ENCODE measurements around the gene RBMS3. TPM values are rescaled to one million over a fixed set of nuclear protein-coding genes. Genes with fewer than 3 reads are reported as not detected.
A peak's percentile ranks its signal among the peaks of the same experiment; 100 is the strongest.

The RBMS3 gene
- total RNA-seq, 2 donors from 2014 or later = 27.3 to 51.4 TPM

DNA sequence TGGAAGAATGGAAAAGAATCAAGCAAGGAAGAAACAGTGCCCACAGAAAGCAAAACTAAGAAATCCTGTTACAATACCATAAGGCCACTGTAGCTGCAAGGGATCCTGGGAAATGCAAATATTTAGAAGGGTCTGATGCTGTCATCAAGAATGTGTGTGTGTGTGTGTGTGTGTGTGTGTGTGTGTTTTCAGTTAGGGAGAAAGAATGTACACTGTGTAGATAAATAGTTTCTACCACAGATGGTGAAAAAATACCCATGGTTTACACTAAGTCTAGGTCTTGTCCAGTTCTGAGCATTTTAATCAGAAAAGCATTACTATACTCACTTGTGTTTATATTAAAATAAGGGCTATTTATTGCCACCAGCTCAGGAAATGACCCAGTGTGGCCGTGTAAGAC lies 355.0 kb downstream of the RBMS3 start:
- peaks cover 0 to 18% of the 10 kb centered on the region in 2 donors for H3K4me1 ChIP-seq
- no peak overlapping the region for H3K27ac ChIP-seq
- no peaks in the 10 kb centered on the region for H3K9me3 ChIP-seq
- no peak for DNase-seq (ENCODE audit: low spot score)
- no peaks in the 10 kb centered on the region for H3K36me3 ChIP-seq
- H3K4me3 ChIP-seq = no peak overlapping the region
- TF ChIP-seq, protein P1, sequence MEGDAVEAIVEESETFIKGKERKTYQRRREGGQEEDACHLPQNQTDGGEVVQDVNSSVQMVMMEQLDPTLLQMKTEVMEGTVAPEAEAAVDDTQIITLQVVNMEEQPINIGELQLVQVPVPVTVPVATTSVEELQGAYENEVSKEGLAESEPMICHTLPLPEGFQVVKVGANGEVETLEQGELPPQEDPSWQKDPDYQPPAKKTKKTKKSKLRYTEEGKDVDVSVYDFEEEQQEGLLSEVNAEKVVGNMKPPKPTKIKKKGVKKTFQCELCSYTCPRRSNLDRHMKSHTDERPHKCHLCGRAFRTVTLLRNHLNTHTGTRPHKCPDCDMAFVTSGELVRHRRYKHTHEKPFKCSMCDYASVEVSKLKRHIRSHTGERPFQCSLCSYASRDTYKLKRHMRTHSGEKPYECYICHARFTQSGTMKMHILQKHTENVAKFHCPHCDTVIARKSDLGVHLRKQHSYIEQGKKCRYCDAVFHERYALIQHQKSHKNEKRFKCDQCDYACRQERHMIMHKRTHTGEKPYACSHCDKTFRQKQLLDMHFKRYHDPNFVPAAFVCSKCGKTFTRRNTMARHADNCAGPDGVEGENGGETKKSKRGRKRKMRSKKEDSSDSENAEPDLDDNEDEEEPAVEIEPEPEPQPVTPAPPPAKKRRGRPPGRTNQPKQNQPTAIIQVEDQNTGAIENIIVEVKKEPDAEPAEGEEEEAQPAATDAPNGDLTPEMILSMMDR (IDR thresholded peaks at IDR 0.05) = no peak
- no peaks in the 10 kb centered on the region for H3K27me3 ChIP-seq

DNA sequence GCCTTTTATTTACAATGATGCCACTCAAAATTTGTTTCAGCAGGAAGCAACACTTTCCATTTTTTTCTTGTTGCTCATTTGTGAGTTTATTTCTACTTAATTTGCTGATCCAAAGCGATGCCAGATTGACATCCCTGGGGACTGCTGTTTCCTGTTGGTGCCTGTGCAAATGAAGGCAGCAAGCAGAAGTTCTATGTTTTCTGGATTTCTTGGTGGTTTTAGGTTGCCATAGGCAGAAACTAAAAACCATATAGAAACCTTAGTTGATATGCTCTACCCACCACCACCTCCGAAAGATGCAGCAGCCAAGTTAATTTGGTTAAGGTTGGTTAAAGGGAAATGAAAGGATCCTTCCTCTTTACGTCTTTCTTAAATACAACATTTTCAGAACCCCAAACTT lies 356.2 kb downstream of the RBMS3 start:
- Histone ChIP-seq H3K27me3 (no peaks in the 10 kb centered on the region), H3K9me3 (no peaks in the 10 kb centered on the region), H3K4me3 (no peak overlapping the region), H3K27ac (no peak overlapping the region), H3K4me1 (peaks cover 0 to 26% of the 10 kb centered on the region in 2 donors), H3K36me3 (no peaks in the 10 kb centered on the region)
- no peak for DNase-seq (ENCODE audit: low spot score)
- TF ChIP-seq, protein P1 (IDR thresholded peaks at IDR 0.05) = no peak

DNA sequence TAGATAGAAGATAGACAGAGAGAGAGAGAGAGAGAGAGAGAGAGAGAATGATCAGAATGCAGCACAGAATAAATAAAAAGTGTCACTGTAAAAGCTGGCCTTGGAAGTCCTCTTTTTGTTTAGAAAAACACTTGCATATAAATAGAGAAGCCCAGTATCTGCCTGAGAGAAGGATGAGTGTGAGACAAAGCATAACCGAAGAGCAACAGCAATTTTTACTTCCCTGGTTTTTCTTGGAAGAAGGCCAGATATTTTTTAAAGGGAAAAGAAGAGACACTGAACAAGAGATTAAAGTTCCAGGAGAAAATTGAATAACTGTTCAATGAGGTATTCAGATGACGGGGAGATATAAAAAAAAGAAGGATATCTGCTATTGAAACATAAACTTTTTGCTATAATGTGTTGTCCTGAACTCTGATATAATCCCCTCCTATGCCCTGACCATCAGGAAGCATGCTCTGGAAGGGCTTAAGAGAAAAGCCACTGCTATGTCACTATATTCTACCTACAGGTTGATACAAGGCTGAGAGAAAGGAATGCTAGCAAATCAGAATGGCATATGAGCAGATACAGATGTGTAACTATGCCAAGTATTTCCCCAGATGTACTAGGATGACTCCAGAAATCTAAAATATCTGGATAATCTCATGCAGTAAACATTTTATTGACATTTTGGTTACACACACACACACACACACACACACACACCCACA lies 358.9 kb downstream of the RBMS3 start:
- no peak overlapping the region for H3K4me3 ChIP-seq
- H3K27ac ChIP-seq = peak overlapping the region in 1 of 2 donors; percentile 49
- no peaks in the 10 kb centered on the region for H3K9me3 ChIP-seq
- no peaks in the 10 kb centered on the region for H3K27me3 ChIP-seq
- TF ChIP-seq, protein P1 (IDR thresholded peaks at IDR 0.05) = no peak
- no peaks in the 10 kb centered on the region for H3K36me3 ChIP-seq
- no peak for DNase-seq (ENCODE audit: low spot score)
- peaks cover 0 to 52% of the 10 kb centered on the region in 2 donors for H3K4me1 ChIP-seq

GRCh38 chr3:29642393-29643033 lies 361.6 kb downstream of the RBMS3 start:
- no peak overlapping the region for H3K4me3 ChIP-seq
- peaks cover 0 to 58% of the 10 kb centered on the region in 2 donors for H3K4me1 ChIP-seq
- no peak for DNase-seq (ENCODE audit: low spot score)

DNA sequence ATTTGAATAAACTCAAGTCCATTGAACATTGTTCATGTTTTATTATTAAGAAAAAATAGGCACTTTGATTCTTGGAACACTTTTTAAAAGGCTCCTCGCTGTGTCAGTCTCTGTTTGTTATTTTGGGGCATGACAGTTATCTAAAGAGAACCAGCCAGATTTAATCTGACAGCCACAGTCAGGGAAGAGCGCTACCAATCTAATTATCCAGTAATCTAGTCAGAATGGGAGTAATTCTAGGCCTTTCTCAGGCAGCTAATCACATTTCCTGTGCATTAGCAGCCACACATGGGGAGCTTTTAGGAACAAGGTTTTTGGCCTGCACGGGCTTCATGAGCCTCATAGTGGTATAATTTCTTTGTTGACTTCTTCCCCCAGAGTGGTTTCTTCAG lies 362.2 kb downstream of the RBMS3 start:
- peak overlapping the region; percentile 75 to 85 for H3K27ac ChIP-seq
- H3K36me3 ChIP-seq = no peaks in the 10 kb centered on the region
- no peak overlapping the region for H3K4me3 ChIP-seq
- no peak for DNase-seq (ENCODE audit: low spot score)
- TF ChIP-seq, protein P1 (IDR thresholded peaks at IDR 0.05) = no peak
- no peaks in the 10 kb centered on the region for H3K9me3 ChIP-seq
- H3K4me1 ChIP-seq = peaks cover 0 to 58% of the 10 kb centered on the region in 2 donors
- H3K27me3 ChIP-seq = no peaks in the 10 kb centered on the region

More at GRCh38 chr3:29642393-29643033, 361.6 kb downstream of the RBMS3 start:
- Histone ChIP-seq H3K27me3 (no peaks in the 10 kb centered on the region), H3K9me3 (no peaks in the 10 kb centered on the region), H3K36me3 (no peaks in the 10 kb centered on the region), H3K27ac (peak overlapping the region; percentile 75 to 85)
- TF ChIP-seq, protein P1 (IDR thresholded peaks at IDR 0.05) = no peak
